SK-N-MC (cell line): ENCODE data around the gene AP5B1.

Experiments
- DNase-seq: peaks from one replicate; pipeline ENCODE4 v3.0.0-alpha.2; 2011; ENCODE audit warnings: low read depth, low spot score
- H3K27ac ChIP-seq: fragments of 200-600 bp; sonication (generic); 2 replicates; pipeline ENCODE4 v1.5.1; 2016; ENCODE audit warnings: mixed run types
- H3K36me3 ChIP-seq: fragments of 200-600 bp; sonication (generic); 2 replicates; pipeline ENCODE4 v1.6.1; 2017; ENCODE audit warnings: antibody characterized with exemption, low read length, mixed read lengths; ENCODE audit not compliant: insufficient read depth
- H3K4me3 ChIP-seq: fragments of 200-600 bp; sonication (generic); 2 replicates; pipeline ENCODE4 v1.5.1; 2016
- H3K9ac ChIP-seq: fragments of 200-600 bp; sonication (generic); 2 replicates; pipeline ENCODE4 v1.8.0; 2017; ENCODE audit warnings: mixed run types, mixed read lengths; ENCODE audit not compliant: insufficient read length
- H3K9me3 ChIP-seq: fragments of 200-600 bp; sonication (generic); 2 replicates; pipeline ENCODE4 v1.6.1; 2017; ENCODE audit warnings: low read depth, mild to moderate bottlenecking, antibody characterized with exemption, low read length, moderate library complexity, mixed read lengths
- EZH2 ChIP-seq: fragments of 200-600 bp; sonication (generic); IDR thresholded peaks from one replicate; pipeline ENCODE4 v1.6.1; 2017; ENCODE audit warnings: antibody characterized with exemption
- FOXP2 ChIP-seq: optimal IDR thresholded peaks from 2 replicates; pipeline ENCODE3; 2011; ENCODE audit warnings: mild to moderate bottlenecking, moderate library complexity; ENCODE audit not compliant: insufficient read depth; ENCODE audit errors: extremely low read length, control extremely low read depth
- POLR2AphosphoS5 ChIP-seq: IDR thresholded peaks from 2 replicates; pipeline ENCODE4 v1.6.1; 2012; ENCODE audit warnings: mild to moderate bottlenecking, low read depth, low read length, borderline replicate concordance

AP5B1 gene

DNA sequence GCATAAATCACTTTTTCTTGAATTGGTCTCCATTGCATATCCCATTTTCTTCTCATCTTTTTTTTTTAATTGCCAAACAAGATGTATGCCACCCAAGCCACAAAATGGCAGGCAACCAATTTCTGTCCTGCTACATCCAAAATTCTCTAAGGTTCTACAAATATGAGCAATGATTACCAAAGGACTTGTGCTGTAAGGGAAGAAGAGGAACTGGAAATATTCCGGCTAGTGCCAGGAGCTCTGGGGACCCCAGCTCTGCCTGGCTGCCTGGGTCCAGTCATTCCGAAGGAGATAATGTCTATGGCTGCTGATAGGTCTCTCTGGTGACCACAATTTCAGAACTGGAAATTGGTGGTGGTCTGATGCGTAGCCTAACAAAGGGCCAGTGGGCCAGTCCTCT, 35.9 kb upstream of the AP5B1 start:
- Histone ChIP-seq H3K36me3 (no peaks in the 10 kb centered on the region), H3K4me3 (no peak overlapping the region), H3K27ac (no peak overlapping the region), H3K9ac (no peak overlapping the region), H3K9me3 (no peaks in the 10 kb centered on the region)
- TF ChIP-seq POLR2AphosphoS5 (no peak), EZH2 (no peak), FOXP2 (no peak)
- DNase-seq: no peak

DNA sequence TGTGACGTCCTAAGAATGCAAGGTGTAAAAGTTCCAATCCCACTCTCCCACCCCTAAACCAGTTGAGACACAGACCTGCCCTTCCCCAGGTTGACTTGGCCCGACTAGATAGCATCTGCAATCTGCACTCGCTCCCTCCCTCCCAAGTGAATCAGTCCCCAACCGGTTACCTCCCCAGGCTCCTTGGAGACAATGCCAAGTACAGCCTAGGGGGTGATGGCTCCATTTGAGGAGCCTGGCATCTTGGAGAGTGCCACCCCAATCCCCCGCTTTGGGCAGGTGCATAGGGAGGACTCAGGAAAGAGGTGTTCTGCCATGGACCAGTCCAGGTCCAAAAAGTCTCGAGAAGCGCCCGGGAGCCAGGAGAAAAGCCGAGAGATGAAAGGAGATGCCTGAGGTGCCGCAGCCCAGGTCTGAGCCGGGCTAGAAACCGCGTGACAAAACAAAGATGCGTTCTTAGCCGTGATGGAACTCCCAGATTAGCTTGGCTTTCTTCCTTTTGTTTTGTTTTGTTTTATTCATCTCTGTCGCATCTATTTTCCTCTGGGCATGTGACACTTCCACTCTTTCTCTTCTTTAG, 34.3 kb upstream of the AP5B1 start:
- TF ChIP-seq FOXP2: no peak
- no peak for TF ChIP-seq EZH2
- no peak for TF ChIP-seq POLR2AphosphoS5
- Histone ChIP-seq H3K36me3 (no peaks in the 10 kb centered on the region), H3K4me3 (no peak overlapping the region), H3K9me3 (no peaks in the 10 kb centered on the region), H3K27ac (no peak overlapping the region), H3K9ac (no peak overlapping the region)
- DNase-seq: no peak

DNA sequence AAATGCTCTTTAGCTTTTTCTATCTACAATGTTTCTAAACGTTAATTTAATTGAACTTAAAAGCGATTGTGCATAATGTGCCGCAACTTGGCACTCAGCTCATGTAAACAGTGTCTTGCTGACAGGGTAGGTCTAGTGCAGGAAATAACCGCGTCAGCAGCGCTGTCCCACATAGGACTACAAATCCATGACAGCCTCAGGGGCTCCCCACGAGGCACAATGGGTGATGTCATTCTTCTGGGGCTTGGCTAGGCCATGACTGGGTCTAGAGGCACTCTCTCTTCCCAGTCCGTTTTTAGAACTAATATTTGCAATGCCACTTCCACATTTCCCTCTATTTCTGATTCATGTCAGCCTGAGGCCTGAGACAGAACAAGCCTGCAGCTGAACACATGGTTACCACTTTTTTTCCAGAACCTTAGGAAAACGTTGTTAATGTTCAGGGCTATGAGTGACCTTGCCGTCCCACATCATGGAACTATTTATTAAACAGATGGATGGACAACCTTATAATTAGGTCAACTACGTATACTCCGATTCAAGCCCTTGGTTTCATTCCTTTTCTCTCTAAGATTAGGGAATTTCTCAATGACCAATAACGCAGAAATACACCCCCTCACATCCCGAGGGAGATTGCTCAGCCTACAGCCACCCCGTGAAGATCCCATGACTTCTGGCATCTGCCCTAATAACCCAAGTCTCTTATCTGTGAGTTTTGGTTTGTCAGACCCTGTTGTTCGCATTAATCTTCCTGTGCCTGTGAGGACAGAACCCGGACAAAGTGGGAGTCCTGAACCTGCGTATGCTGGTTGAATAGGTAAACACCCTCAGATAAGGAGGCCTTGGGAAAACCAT, 33.6 kb upstream of the AP5B1 start:
- Histone ChIP-seq H3K4me3 (peak overlapping the region; percentile 44), H3K9me3 (no peaks in the 10 kb centered on the region), H3K9ac (peak overlapping the region; percentile 62), H3K36me3 (no peaks in the 10 kb centered on the region), H3K27ac (0 out of 2 replicates have a peak overlapping the region, but pooled peaks have one; percentile 36)
- peak; percentile 84 for TF ChIP-seq FOXP2
- no peak for TF ChIP-seq EZH2
- peak; percentile 42 for DNase-seq

DNA sequence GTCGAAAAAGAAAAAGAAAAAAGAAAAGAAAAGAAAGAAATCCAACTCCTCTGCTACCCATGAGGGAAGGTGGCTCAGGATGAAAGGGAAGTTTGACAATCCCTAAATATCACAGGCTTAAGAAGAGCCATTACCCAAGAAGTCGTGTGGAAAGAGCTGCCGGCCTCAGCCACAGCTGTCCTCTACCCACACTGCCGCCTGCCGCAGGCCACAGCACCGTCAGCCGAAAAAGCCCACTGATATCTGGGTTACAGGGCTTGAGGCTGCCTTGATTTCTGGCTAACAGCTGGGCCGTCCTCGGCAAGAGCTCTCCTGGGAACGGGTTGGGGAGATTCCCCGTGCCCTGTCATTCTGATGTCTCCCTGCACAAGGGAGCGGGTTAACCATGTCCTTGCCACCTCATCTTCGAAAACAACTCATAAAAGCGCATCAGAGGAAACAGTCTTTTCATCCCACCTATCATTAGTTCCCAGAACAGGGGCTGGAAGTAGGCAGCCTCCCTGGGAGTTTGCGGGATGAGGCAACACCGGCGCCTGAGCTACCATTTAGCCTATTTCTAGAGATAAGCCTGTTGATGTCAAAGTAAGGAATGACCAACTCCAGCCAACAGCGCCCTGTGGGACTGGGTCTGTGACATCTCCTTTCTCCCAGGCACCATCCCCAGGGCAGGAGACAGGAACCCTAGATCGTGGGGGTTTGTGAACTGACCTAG, 31.1 kb upstream of the AP5B1 start:
- Histone ChIP-seq H3K36me3 (no peaks in the 10 kb centered on the region), H3K9ac (no peak overlapping the region), H3K27ac (no peak overlapping the region), H3K9me3 (no peaks in the 10 kb centered on the region), H3K4me3 (no peak overlapping the region)
- no peak for DNase-seq
- TF ChIP-seq POLR2AphosphoS5 (no peak), FOXP2 (no peak), EZH2 (no peak)

DNA sequence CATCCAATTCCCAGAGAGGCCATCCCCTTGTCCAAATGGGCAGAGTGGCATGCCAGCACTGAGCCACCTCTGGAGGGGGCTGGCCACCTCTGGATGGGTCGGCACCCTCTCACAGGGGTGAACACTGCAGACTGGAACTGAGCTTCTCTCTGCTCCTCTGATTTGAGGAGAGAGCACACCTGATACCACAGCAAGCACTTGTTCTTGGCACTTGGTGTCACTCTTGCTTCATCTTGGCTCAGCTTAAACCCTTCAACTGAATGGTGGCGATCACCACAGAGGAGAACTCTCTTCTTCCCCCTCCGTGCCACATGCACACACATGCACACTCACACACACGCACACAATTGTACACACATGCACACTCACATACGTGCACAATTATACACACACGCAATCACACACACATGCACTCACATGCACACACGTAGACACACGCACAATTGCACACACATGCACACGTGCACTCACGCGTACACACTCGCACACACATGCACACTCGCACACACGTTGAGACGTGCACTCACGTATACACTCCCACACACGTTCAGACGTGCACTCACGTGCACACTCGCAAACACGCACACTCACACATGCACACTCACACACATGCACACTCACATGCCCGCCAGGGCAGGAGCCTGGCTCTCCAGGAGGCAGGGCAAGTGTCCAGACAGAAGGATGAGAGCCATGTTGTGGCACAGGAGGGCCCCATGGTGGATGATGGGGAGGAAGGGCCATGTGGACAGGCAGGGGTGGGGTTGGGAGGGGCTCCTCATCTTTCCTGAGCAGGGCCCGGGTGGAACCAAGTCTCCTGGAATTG, 29.5 kb upstream of the AP5B1 start:
- no peaks in the 10 kb centered on the region for H3K36me3 ChIP-seq
- no peak overlapping the region for H3K9ac ChIP-seq
- no peak overlapping the region for H3K27ac ChIP-seq
- DNase-seq: no peak
- H3K4me3 ChIP-seq: no peak overlapping the region
- TF ChIP-seq EZH2 (no peak), FOXP2 (no peak), POLR2AphosphoS5 (no peak)
- H3K9me3 ChIP-seq: no peaks in the 10 kb centered on the region

DNA sequence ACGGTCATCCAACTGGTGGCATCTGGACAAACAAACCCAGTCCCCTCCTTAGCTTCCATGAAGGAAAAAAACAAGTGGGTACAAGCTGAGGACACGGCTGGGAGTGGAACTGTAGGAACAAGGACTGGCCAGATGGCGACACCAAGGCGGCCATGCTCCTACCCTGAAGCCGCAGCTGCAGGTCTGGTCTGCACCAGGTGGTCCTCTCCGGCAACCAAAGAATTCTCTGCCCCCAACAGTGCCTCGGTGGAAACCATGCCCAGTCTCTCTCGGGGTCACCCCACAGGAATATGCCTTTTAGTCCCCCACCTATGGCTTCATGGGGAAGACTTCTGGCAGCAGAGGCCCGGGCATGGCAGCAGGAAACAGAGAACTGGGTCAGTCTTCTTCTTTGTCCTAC, 28.7 kb upstream of the AP5B1 start:
- Histone ChIP-seq H3K9ac (no peak overlapping the region), H3K36me3 (no peaks in the 10 kb centered on the region), H3K4me3 (no peak overlapping the region), H3K9me3 (no peaks in the 10 kb centered on the region), H3K27ac (no peak overlapping the region)
- TF ChIP-seq EZH2 (no peak), FOXP2 (no peak)
- no peak for DNase-seq

DNA sequence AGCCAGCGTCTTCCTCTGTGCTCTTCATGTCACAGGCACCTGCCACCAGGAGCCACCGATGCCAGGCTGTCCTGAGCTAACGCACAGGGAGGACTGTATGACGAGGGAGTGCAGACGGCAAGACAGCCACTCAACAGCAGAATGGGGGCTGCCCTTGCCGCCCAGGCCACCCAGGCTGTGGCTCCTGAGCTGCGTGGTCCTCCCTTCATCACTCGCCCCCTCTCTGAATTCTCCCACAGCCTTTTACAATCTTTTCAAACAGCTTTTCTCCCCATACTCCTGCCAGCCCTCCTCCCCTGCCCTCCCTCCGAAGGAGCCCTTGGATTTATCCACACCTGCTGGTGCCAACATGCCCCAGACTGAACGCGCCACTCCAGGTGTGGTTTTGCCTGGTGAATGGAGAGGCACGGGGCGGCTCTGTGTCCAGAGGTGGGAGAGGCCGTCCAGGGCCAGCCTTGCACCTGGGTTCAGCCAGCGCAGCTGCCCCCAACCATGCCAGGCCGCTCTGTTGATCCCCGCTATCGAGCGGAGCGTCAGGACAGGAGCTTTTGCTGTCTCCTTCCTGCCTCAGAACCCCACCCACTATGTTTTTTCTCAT, 28.1 kb upstream of the AP5B1 start:
- no peak overlapping the region for H3K27ac ChIP-seq
- no peaks in the 10 kb centered on the region for H3K9me3 ChIP-seq
- no peak overlapping the region for H3K9ac ChIP-seq
- no peak overlapping the region for H3K4me3 ChIP-seq
- TF ChIP-seq POLR2AphosphoS5 (no peak), EZH2 (no peak), FOXP2 (no peak)
- no peak for DNase-seq
- no peaks in the 10 kb centered on the region for H3K36me3 ChIP-seq
